NCI-H2029 treated with DMSO at 0.1 percent for 48 hours (cell line): Measurements from ENCODE around the gene CIT.

Source experiments
- DNase-seq: peaks from one replicate; lab custom pipeline; 2025; lab: John Stamatoyannopoulos, UW

Gene CIT

GRCh38 chr12:119645535-119646059, 231.5 kb downstream of the CIT start:
- DNase-seq = no peak

GRCh38 chr12:119644930-119645329, 232.2 kb downstream of the CIT start:
- no peak for DNase-seq

GRCh38 chr12:119642986-119643385, 234.1 kb downstream of the CIT start:
- DNase-seq = no peak
